Neutrophil (primary cell): ENCODE data around the gene CDHR3.

Experiments used
- H3K27ac ChIP-seq: fragments of 200-600 bp; sonication (generic); 2 replicates; pipeline ENCODE4 v1.5.1; 2016; ENCODE audit warnings: mild to moderate bottlenecking, moderate library complexity
- H3K27me3 ChIP-seq: fragments of 200-600 bp; sonication (generic); 2 replicates; pipeline ENCODE4 v1.6.0; 2016; ENCODE audit warnings: mild to moderate bottlenecking
- H3K36me3 ChIP-seq: fragments of 200-600 bp; sonication (generic); 2 replicates; pipeline ENCODE4 v1.5.1; 2017
- H3K4me1 ChIP-seq, 2 experiments: fragments of 200-600 bp in 1 of 2; sonication (generic) in 1 of 2; 1 replicate in 1 of 2; 2 replicates in 1 of 2; pipeline versions ENCODE4 v1.5.1 to v1.6.1; 2013 to 2016; ENCODE audit warnings: low read depth in 1 of 2, low read length in 1 of 2, mild to moderate bottlenecking in 1 of 2, moderate library complexity in 1 of 2; ENCODE audit not compliant: control insufficient read depth in 1 of 2, insufficient read depth in 1 of 2
- H3K4me3 ChIP-seq, 2 experiments: fragments of 200-600 bp in 1 of 2; sonication (generic) in 1 of 2; 1 replicate in 1 of 2; 2 replicates in 1 of 2; pipeline ENCODE4 v1.5.1; 2013 to 2016; ENCODE audit warnings: low read depth in 1 of 2, low read length in 1 of 2, mild to moderate bottlenecking in 1 of 2, moderate library complexity in 1 of 2
- H3K9me3 ChIP-seq: fragments of 200-600 bp; sonication (generic); 2 replicates; pipeline ENCODE4 v1.5.1; 2016
- TF ChIP-seq, protein P1 (sequence below): fragments of 200-600 bp; sonication (generic); IDR thresholded peaks from 2 replicates; pipeline ENCODE4 v1.5.1; 2016; ENCODE audit warnings: antibody characterized with exemption

Gene CDHR3

DNA sequence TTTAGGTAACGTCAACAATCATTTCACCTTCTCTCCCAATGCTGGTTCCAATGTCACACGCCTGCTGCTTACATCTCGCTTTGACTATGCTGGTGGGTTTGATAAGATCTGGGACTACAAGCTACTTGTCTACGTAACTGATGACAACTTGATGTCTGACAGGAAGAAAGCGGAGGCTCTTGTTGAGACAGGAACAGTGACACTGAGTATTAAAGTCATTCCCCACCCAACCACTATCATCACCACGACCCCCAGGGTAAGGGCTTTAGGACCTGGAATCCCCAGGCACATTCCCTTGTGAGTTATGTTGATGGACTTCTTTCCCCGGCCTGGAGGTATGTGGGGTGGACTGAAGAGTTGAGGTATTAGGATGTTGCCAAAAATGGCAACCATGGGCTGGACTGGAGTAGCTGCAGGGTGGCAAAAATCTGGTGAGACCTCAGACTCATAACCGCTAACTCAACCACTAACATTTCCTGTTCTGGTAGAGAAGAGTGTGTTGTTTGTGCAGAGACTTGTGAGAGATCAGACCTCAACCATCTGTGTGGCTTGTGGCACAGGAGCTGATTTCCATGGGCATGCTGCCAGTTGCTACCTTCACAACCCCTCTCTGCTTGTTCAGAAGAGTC, 59.2 kb downstream of the CDHR3 start:
- H3K4me1 ChIP-seq = no peaks in the 10 kb centered on the region

DNA sequence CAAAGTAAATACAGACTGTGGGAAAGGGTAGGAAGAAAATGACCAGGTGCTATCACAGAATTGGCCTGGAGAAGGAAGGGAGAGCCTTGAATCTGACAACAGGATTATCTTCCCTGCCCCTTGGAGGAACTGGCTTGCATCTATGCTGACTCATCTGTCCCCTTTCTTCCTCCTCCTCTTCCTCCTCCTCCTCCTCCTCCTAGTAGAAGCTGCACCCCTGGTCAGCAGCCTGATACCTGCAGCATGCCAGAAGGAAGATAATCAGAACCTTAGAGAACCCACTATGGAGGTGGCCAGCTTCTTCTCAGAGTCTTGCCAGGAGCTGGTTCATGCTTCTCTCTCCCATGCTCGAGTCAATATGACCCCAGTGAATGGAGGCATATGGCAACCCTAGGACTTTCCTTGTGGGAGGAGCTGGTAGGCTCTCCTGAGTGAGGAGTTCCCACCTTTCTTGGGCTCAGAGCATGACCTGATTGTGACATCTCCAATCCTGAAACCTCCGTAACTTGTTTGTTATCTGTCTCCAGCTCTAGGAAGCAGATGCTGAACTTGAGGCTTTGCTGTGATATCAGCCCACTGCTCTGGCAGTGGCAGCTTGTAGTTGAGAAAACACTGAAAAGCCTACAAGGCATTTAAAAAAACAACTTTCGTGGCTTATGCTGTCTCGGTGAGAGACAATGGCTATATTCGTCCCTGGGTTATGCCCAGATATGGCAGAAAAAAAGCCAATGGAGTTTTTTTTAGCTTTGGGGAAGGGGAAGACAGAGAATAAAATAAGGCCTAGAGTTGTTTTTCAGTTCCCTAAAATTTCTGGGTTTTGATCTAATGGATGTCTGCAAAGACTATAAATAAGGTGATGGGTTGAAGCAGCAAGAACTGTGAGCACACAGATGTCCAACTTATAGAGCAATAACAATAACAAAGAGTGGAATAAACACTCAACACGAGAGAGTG, 60.6 kb downstream of the CDHR3 start:
- H3K4me3 ChIP-seq = no peak overlapping the region
- H3K9me3 ChIP-seq = no peaks in the 10 kb centered on the region
- no peaks in the 10 kb centered on the region for H3K4me1 ChIP-seq
- H3K27ac ChIP-seq = no peak overlapping the region
- no peaks in the 10 kb centered on the region for H3K36me3 ChIP-seq
- TF ChIP-seq, protein P1, sequence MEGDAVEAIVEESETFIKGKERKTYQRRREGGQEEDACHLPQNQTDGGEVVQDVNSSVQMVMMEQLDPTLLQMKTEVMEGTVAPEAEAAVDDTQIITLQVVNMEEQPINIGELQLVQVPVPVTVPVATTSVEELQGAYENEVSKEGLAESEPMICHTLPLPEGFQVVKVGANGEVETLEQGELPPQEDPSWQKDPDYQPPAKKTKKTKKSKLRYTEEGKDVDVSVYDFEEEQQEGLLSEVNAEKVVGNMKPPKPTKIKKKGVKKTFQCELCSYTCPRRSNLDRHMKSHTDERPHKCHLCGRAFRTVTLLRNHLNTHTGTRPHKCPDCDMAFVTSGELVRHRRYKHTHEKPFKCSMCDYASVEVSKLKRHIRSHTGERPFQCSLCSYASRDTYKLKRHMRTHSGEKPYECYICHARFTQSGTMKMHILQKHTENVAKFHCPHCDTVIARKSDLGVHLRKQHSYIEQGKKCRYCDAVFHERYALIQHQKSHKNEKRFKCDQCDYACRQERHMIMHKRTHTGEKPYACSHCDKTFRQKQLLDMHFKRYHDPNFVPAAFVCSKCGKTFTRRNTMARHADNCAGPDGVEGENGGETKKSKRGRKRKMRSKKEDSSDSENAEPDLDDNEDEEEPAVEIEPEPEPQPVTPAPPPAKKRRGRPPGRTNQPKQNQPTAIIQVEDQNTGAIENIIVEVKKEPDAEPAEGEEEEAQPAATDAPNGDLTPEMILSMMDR = no peak
- peaks cover 91% of the 10 kb centered on the region for H3K27me3 ChIP-seq

More for the DNA sequence above, 59.2 kb downstream of the CDHR3 start:
- H3K4me3 ChIP-seq = no peak overlapping the region
- TF ChIP-seq, protein P1 = no peak
- peaks cover 95% of the 10 kb centered on the region for H3K27me3 ChIP-seq
- no peaks in the 10 kb centered on the region for H3K36me3 ChIP-seq
- H3K9me3 ChIP-seq = no peaks in the 10 kb centered on the region
- H3K27ac ChIP-seq = no peak overlapping the region

DNA sequence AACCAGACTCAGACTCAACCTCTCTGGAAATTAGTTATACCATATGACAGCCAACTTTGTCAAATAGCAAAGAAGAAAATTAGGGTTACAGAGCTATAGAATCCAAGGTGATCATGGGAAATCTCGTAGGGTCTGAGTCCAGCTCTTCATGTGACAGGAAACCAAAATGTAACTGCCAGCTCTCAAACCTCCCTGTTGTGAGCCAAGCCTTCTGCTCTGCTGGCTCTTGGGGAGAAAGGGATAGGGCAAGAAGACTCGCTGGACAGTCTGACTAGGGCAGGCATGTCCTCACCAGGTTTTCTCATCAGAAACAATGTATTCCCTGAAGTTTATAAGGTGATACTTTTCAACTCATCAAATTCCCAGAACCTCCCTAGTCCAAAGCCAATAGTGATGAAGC, 63.0 kb downstream of the CDHR3 start:
- Histone ChIP-seq H3K4me1 (no peaks in the 10 kb centered on the region), H3K27ac (no peak overlapping the region), H3K36me3 (no peaks in the 10 kb centered on the region), H3K27me3 (peaks cover 83% of the 10 kb centered on the region), H3K9me3 (no peaks in the 10 kb centered on the region), H3K4me3 (no peak overlapping the region)
- TF ChIP-seq, protein P1 = no peak

DNA sequence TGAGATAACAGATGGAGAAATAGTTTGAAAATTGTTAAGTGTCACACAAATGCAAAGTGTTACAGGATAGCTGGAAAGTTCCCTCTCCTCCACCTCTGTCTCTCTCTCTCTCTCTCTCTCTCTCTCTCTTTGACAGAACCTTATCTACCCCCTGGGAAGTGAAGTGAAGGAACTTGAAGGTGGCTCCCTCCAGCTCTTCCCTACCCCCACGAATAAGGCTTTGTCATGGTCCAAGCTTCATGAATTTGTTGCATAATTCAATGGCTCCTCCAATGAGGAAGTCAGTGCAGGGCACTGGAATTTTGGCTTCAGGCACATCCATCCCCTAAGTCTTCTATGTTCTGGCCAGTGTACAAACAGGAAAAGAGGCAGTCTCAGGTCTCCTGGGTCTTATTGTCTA, 66.4 kb downstream of the CDHR3 start:
- H3K9me3 ChIP-seq = no peaks in the 10 kb centered on the region
- TF ChIP-seq, protein P1 = no peak
- peaks cover 83% of the 10 kb centered on the region for H3K27me3 ChIP-seq
- no peak overlapping the region for H3K27ac ChIP-seq
- H3K36me3 ChIP-seq = no peaks in the 10 kb centered on the region
- H3K4me3 ChIP-seq = no peak overlapping the region
- H3K4me1 ChIP-seq = no peaks in the 10 kb centered on the region

DNA sequence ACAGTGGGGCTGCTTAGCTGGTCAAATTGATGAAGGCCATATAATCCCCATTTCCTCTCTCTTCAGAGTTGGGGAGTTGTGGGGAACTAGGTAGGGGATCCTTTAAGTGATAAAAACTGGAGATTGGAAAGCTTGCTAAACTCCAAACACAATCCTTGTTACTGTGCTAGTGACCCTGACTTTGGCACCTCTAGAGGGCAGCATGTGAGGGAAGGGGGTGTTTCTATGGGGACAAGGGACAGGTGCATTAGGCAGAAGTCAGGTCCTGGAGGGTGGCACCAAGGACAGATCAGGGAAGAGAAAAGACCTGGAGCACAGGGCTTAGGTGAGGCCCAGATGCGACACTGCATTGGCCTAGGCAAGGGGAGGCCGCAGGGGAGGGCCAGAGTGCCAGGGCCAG, 66.9 kb downstream of the CDHR3 start:
- Histone ChIP-seq H3K27me3 (peaks cover 80% of the 10 kb centered on the region), H3K27ac (no peak overlapping the region), H3K4me1 (no peaks in the 10 kb centered on the region), H3K9me3 (no peaks in the 10 kb centered on the region), H3K36me3 (no peaks in the 10 kb centered on the region), H3K4me3 (no peak overlapping the region)
- TF ChIP-seq, protein P1 = no peak
